GM23248 (cell line): ENCODE data around the gene GABRR2. TPM values are rescaled to one million over a fixed set of nuclear protein-coding genes. Genes with fewer than 3 reads are reported as not detected.

ENCODE experiments used
- DNase-seq: peaks from one replicate; pipeline ENCODE4 v3.0.0-alpha.2; 2015
- H2AFZ ChIP-seq: fragments of 200-600 bp; sonication (generic); 2 replicates; pipeline ENCODE4 v1.6.1; 2016; ENCODE audit warnings: antibody characterized with exemption
- H3F3A ChIP-seq: fragments of 200-600 bp; sonication (generic); 2 replicates; pipeline ENCODE4 v1.6.1; 2016; ENCODE audit warnings: mild to moderate bottlenecking, antibody characterized with exemption, mixed run types; ENCODE audit not compliant: insufficient read depth
- H3K27ac ChIP-seq: fragments of 200-600 bp; sonication (generic); 2 replicates; pipeline ENCODE4 v1.5.1; 2016; ENCODE audit warnings: mild to moderate bottlenecking
- H3K27me3 ChIP-seq: fragments of 200-600 bp; sonication (generic); replicated peaks from 2 replicates; pipeline ENCODE4 v1.6.1; 2016; ENCODE audit warnings: mild to moderate bottlenecking; ENCODE audit not compliant: insufficient read depth
- H3K36me3 ChIP-seq: fragments of 200-600 bp; sonication (generic); 2 replicates; pipeline ENCODE4 v1.6.1; 2016; ENCODE audit warnings: low read depth, mild to moderate bottlenecking
- H3K4me1 ChIP-seq: fragments of 200-600 bp; sonication (generic); 2 replicates; pipeline ENCODE4 v1.6.1; 2016; ENCODE audit warnings: mild to moderate bottlenecking; ENCODE audit not compliant: insufficient read depth
- H3K4me2 ChIP-seq: fragments of 200-600 bp; sonication (generic); one replicate; pipeline ENCODE4 v1.6.1; 2016; ENCODE audit warnings: mild to moderate bottlenecking; ENCODE audit not compliant: unreplicated experiment
- H3K4me3 ChIP-seq: fragments of 200-600 bp; sonication (generic); 2 replicates; pipeline ENCODE4 v1.5.1; 2016; ENCODE audit warnings: mild to moderate bottlenecking
- H3K79me2 ChIP-seq: fragments of 200-600 bp; sonication (generic); 2 replicates; pipeline ENCODE4 v1.6.1; 2016; ENCODE audit warnings: mild to moderate bottlenecking; ENCODE audit not compliant: insufficient read depth
- H3K9ac ChIP-seq: fragments of 200-600 bp; sonication (generic); 2 replicates; pipeline ENCODE4 v1.6.1; 2016; ENCODE audit warnings: mild to moderate bottlenecking
- H3K9me2 ChIP-seq: fragments of 200-600 bp; sonication (generic); 2 replicates; pipeline ENCODE4 v1.6.1; 2016; ENCODE audit warnings: mixed run types, mild to moderate bottlenecking, moderate library complexity; ENCODE audit not compliant: insufficient read depth
- H3K9me3 ChIP-seq: fragments of 200-600 bp; sonication (generic); one replicate; pipeline ENCODE4 v1.6.1; 2017; ENCODE audit warnings: low read depth
- H4K20me1 ChIP-seq: fragments of 200-600 bp; sonication (generic); 2 replicates; pipeline ENCODE4 v1.6.0; 2016; ENCODE audit not compliant: insufficient read depth
- EZH2 ChIP-seq: fragments of 200-600 bp; sonication (generic); IDR thresholded peaks from 2 replicates; pipeline ENCODE4 v1.6.1; 2018; ENCODE audit warnings: antibody characterized with exemption, mild to moderate bottlenecking; ENCODE audit not compliant: insufficient read depth, poor library complexity, severe bottlenecking
- EZH2phosphoT487 ChIP-seq: fragments of 200-600 bp; sonication (generic); IDR thresholded peaks from 2 replicates; pipeline ENCODE4 v1.6.1; 2018; ENCODE audit warnings: antibody characterized with exemption, moderate library complexity, mild to moderate bottlenecking, low read depth; ENCODE audit not compliant: insufficient read depth
- WGBS, 2 experiments: methylation state at CpG; one replicate each; pipeline ENCODE4 v1.1.6; 2015 to 2017; ENCODE audit warnings: low lambda C conversion rate in 2 of 2, low coverage in 1 of 2; ENCODE audit errors: missing lambda C conversion rate in 2 of 2; 5-methylcytosine and 5-hydroxymethylcytosine counted together
- in situ Hi-C: fragments of 300-500 bp; cut with MboI; formaldehyde crosslinking; loops from 2 replicates; pipeline ENCODE4 v1.15.0; 2020
- polyA plus RNA-seq: library from polyadenylated mRNA; unstranded; fragments of >200 nt; fragmentation: Nextera tagmentation; extraction: Ambion mirVana; gene quantifications from 2 replicates; pipeline ENCODE4 v1.2.1, GENCODE V29; 2016
- total RNA-seq: library from RNA; depleted of rRNA; stranded (reverse); fragments of >200 nt; shearing (Covaris generic); gene quantifications from 2 replicates; pipeline ENCODE4 v1.2.3, GENCODE V29; 2014

Gene GABRR2
- total and polyA plus RNA-seq, 2 experiments from 2014 or later = not detected

- Histone ChIP-seq H3K4me3 (no peak overlapping the region), H2AFZ (no peak overlapping the region), H3K4me1 (peaks cover 10% of the 10 kb centered on the region; the same call in 1 of the 2 replicates), H3K9me2 (no peaks in the 10 kb centered on the region), H3K9ac (no peak overlapping the region), H3K4me2 (peak overlapping the region; percentile 28), H3F3A (peaks cover 7% of the 10 kb centered on the region; the same call in 1 of the 2 replicates), H3K27ac (no peak overlapping the region), H3K9me3 (no peaks in the 10 kb centered on the region), H4K20me1 (no peaks in the 10 kb centered on the region), H3K36me3 (no peaks in the 10 kb centered on the region), H3K79me2 (no peaks in the 10 kb centered on the region), H3K27me3 (no peaks in the 10 kb centered on the region)
- TF ChIP-seq EZH2 (no peak), EZH2phosphoT487 (no peak)
- WGBS, 2 experiments = 4% methylated on average over 4 of the region's 4 CpGs
- DNase-seq = no peak
- in situ Hi-C loops = no loop called here
These were observed 92.4 kb downstream of the GABRR2 start for GRCh38 chr6:89222712-89223039.

GRCh38 chr6:89221971-89222711, 93.0 kb downstream of the GABRR2 start:
- H3K36me3 ChIP-seq = no peaks in the 10 kb centered on the region
- DNase-seq = peak; percentile 47
- H3K4me1 ChIP-seq = peaks cover 15% of the 10 kb centered on the region; the same call in 1 of the 2 replicates
- no peaks in the 10 kb centered on the region for H4K20me1 ChIP-seq
- H2AFZ ChIP-seq = no peak overlapping the region
- in situ Hi-C loops = no loop called here
- no peaks in the 10 kb centered on the region for H3K9me3 ChIP-seq
- H3K27me3 ChIP-seq = no peaks in the 10 kb centered on the region
- no peaks in the 10 kb centered on the region for H3K9me2 ChIP-seq
- peaks cover 7% of the 10 kb centered on the region; the same call in 1 of the 2 replicates for H3F3A ChIP-seq
- 0 out of 2 replicates have a peak overlapping the region, but pooled peaks have one; percentile 11 for H3K4me3 ChIP-seq
- H3K27ac ChIP-seq = no peak overlapping the region
- no peak overlapping the region for H3K9ac ChIP-seq
- peak overlapping the region; percentile 28 for H3K4me2 ChIP-seq
- 3 to 5% methylated on average over 7 of the region's 7 CpGs for WGBS, 2 experiments
- TF ChIP-seq EZH2 = no peak
- no peak for TF ChIP-seq EZH2phosphoT487
- no peaks in the 10 kb centered on the region for H3K79me2 ChIP-seq

- Histone ChIP-seq H4K20me1 (no peaks in the 10 kb centered on the region), H3K9ac (no peak overlapping the region), H3K4me2 (no peak overlapping the region), H3K9me2 (no peaks in the 10 kb centered on the region), H3K27me3 (no peaks in the 10 kb centered on the region), H2AFZ (no peak overlapping the region), H3F3A (peaks cover 7% of the 10 kb centered on the region; the same call in 1 of the 2 replicates), H3K36me3 (no peaks in the 10 kb centered on the region), H3K79me2 (no peaks in the 10 kb centered on the region), H3K9me3 (no peaks in the 10 kb centered on the region), H3K4me3 (no peak overlapping the region), H3K27ac (no peak overlapping the region), H3K4me1 (peaks cover 16% of the 10 kb centered on the region; the same call in 1 of the 2 replicates)
- WGBS, 2 experiments = 74 to 83% methylated on average over 3 of the region's 3 CpGs
- no peak for TF ChIP-seq EZH2phosphoT487
- in situ Hi-C loops = no loop called here
- DNase-seq = no peak
These were observed 94.0 kb downstream of the GABRR2 start for GRCh38 chr6:89221129-89221528.

- no peaks in the 10 kb centered on the region for H3K9me3 ChIP-seq
- peak; percentile 17 for DNase-seq
- H3K27me3 ChIP-seq = no peaks in the 10 kb centered on the region; the same call in 1 of the 2 replicates
- WGBS, 2 experiments = 10 to 11% methylated on average over 10 of the region's 10 CpGs
- H3K4me2 ChIP-seq = peak within 1 kb of the TSS; percentile 32
- peaks cover 13% of the 10 kb centered on the region; the same call in 1 of the 2 replicates for H3K4me1 ChIP-seq
- no peaks in the 10 kb centered on the region for H3K9me2 ChIP-seq
- no peak within 1 kb of the TSS for H3K9ac ChIP-seq
- H3K27ac ChIP-seq = no peak within 1 kb of the TSS
- in situ Hi-C loops = no loop called here
- no peaks in the 10 kb centered on the region for H3K36me3 ChIP-seq
- H3K79me2 ChIP-seq = no peaks in the 10 kb centered on the region
- H4K20me1 ChIP-seq = no peaks in the 10 kb centered on the region
- TF ChIP-seq EZH2phosphoT487 = no peak
- no peak for TF ChIP-seq EZH2
- H3F3A ChIP-seq = peaks cover 3% of the 10 kb centered on the region; the same call in 1 of the 2 replicates
- H2AFZ ChIP-seq = peak within 1 kb of the TSS; percentile 33
- peak within 1 kb of the TSS; percentile 16; the same call in 1 of the 2 replicates for H3K4me3 ChIP-seq
These were observed 97.7 kb downstream of the GABRR2 start, which contains the start of gene GABRR1 for GRCh38 chr6:89217299-89217910. Gene GABRR1, minus strand, starts transcription at chr6:89217358. Its CDS starts 36 bp downstream, at chr6:89217322.
